Measurements from ENCODE around the gene SH3RF3. TPM values are rescaled to one million over a fixed set of nuclear protein-coding genes. Genes with fewer than 3 reads are reported as not detected.

SH3RF3 gene
- total RNA-seq, 3 donors from 2014 or later = 3.2 to 5.6 (median 4.6) TPM

- H3K9me3 ChIP-seq = no peaks in the 10 kb centered on the region
Measured at GRCh38 chr2:109187711-109188495, 58.9 kb downstream of the SH3RF3 start.

DNA sequence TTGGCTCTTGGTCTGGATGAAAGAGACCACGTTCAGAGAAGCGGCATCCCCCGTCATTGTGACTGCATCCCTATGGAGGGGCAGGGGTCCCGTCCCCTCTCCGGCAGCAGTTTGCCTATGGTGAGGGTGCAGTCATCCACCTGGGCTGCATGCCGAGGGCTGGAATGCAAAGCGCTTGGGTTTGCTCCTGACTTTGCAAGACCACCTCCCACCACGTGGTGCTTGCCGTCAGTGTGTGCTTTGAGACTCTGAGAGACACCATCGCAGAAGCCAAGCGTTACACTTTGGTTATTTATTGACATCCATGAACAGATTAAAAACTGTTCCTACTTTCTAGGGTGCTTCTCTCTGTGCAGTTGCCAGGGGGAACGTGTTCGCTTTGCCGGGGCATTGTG lies 59.5 kb downstream of the SH3RF3 start:
- Histone ChIP-seq H3K9me3 (no peaks in the 10 kb centered on the region), H3K27ac (no peak overlapping the region), H3K36me3 (no peaks in the 10 kb centered on the region), H3K4me3 (no peak overlapping the region), H3K4me1 (peaks cover 0 to 3% of the 10 kb centered on the region in 2 donors), H3K27me3 (no peaks in the 10 kb centered on the region)
- TF ChIP-seq, protein P1, sequence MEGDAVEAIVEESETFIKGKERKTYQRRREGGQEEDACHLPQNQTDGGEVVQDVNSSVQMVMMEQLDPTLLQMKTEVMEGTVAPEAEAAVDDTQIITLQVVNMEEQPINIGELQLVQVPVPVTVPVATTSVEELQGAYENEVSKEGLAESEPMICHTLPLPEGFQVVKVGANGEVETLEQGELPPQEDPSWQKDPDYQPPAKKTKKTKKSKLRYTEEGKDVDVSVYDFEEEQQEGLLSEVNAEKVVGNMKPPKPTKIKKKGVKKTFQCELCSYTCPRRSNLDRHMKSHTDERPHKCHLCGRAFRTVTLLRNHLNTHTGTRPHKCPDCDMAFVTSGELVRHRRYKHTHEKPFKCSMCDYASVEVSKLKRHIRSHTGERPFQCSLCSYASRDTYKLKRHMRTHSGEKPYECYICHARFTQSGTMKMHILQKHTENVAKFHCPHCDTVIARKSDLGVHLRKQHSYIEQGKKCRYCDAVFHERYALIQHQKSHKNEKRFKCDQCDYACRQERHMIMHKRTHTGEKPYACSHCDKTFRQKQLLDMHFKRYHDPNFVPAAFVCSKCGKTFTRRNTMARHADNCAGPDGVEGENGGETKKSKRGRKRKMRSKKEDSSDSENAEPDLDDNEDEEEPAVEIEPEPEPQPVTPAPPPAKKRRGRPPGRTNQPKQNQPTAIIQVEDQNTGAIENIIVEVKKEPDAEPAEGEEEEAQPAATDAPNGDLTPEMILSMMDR (IDR thresholded peaks at IDR 0.05) = no peak
- no peak for TF ChIP-seq POLR2A (IDR thresholded peaks at IDR 0.05)
- TF ChIP-seq POLR2AphosphoS5 (IDR thresholded peaks at IDR 0.05) = no peak
- intact Hi-C loops (cut with DNase I; ENCODE audit: low total_unique reads) = loop anchor here (10.0 kb wide), 1 partner anchor 1566 kb away; no protein-coding TSS in a partner anchor
- no peak for DNase-seq (ENCODE audit: low spot score in 2 of 2)

More at GRCh38 chr2:109187711-109188495, 58.9 kb downstream of the SH3RF3 start:
- DNase-seq (ENCODE audit: low spot score in 2 of 2) = no peak
- H3K27me3 ChIP-seq = no peaks in the 10 kb centered on the region
- no peak overlapping the region for H3K27ac ChIP-seq
- intact Hi-C loops (cut with DNase I; ENCODE audit: low total_unique reads) = loop anchor here (10.0 kb wide), 1 partner anchor 1567 kb away; no protein-coding TSS in a partner anchor
- peaks cover 0 to 3% of the 10 kb centered on the region in 2 donors for H3K4me1 ChIP-seq
- no peak overlapping the region for H3K4me3 ChIP-seq
- TF ChIP-seq, protein P1 (IDR thresholded peaks at IDR 0.05) = no peak
- no peak for TF ChIP-seq POLR2A (IDR thresholded peaks at IDR 0.05)
- TF ChIP-seq POLR2AphosphoS5 (IDR thresholded peaks at IDR 0.05) = no peak
- H3K36me3 ChIP-seq = no peaks in the 10 kb centered on the region

DNA sequence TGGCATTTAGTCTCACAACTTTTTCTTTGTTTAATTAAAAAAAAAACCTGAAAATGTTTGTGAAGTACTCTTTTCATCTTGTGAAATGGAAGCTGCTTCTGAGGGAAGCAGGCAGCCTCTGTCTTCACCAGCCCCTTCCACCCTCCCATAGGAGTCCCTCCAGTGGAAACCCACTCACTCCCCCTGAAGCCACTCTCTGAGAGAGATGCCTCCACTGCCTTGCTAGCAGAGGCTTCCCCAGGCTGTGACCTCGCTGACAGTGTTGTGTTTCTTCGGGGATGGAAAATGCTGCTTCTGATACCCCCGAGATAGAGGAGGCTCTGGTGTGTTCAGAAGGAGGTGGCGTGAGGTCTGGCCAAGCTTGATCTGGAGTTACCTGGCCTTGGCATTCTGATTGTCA lies 59.9 kb downstream of the SH3RF3 start:
- no peak overlapping the region for H3K27ac ChIP-seq
- intact Hi-C loops (cut with DNase I; ENCODE audit: low total_unique reads) = loop anchor here (10.0 kb wide), 1 partner anchor 1566 kb away; no protein-coding TSS in a partner anchor
- no peak overlapping the region for H3K4me3 ChIP-seq
- TF ChIP-seq POLR2A (IDR thresholded peaks at IDR 0.05) (no peak), POLR2AphosphoS5 (IDR thresholded peaks at IDR 0.05) (no peak)
- TF ChIP-seq, protein P1 (IDR thresholded peaks at IDR 0.05) = no peak
- no peak for DNase-seq (ENCODE audit: low spot score in 2 of 2)
- no peaks in the 10 kb centered on the region for H3K9me3 ChIP-seq
- H3K4me1 ChIP-seq = peaks cover 0 to 3% of the 10 kb centered on the region in 2 donors
- H3K36me3 ChIP-seq = no peaks in the 10 kb centered on the region
- no peaks in the 10 kb centered on the region for H3K27me3 ChIP-seq

- Histone ChIP-seq H3K27me3 (no peaks in the 10 kb centered on the region), H3K9me3 (no peaks in the 10 kb centered on the region), H3K4me1 (peaks cover 0 to 3% of the 10 kb centered on the region in 2 donors), H3K27ac (no peak overlapping the region), H3K36me3 (no peaks in the 10 kb centered on the region), H3K4me3 (no peak overlapping the region)
- DNase-seq (ENCODE audit: low spot score in 2 of 2) = no peak
- TF ChIP-seq POLR2A (IDR thresholded peaks at IDR 0.05) (no peak), POLR2AphosphoS5 (IDR thresholded peaks at IDR 0.05) (no peak)
- TF ChIP-seq, protein P1 (IDR thresholded peaks at IDR 0.05) = no peak
- intact Hi-C loops (cut with DNase I; ENCODE audit: low total_unique reads) = loop anchor here (10.0 kb wide), 1 partner anchor 1565 kb away; no protein-coding TSS in a partner anchor
Measured at GRCh38 chr2:109189751-109190150, 60.7 kb downstream of the SH3RF3 start.

All from breast epithelium (tissue), 4 donors.